HepG2 (cell line): Measurements from ENCODE around the gene GRK6. TPM values are rescaled to one million over a fixed set of nuclear protein-coding genes. Genes with fewer than 3 reads are reported as not detected.

Experiments used
- ATF1 ChIP-seq: IDR thresholded peaks from 2 replicates; pipeline ENCODE4 v1.6.1; 2016; ENCODE audit warnings: mild to moderate bottlenecking, control low read depth
- CEBPG ChIP-seq: IDR thresholded peaks from 2 replicates; pipeline ENCODE4 v1.6.1; 2016
- FOXP1 ChIP-seq, 2 experiments: fragments of 450-650 bp in 1 of 2; IDR thresholded peaks; 2 replicates each; pipeline ENCODE4 v1.6.1; 2017 to 2018; ENCODE audit warnings: antibody characterized with exemption in 1 of 2
- NR1H2 ChIP-seq: sonication (generic); formaldehyde crosslinking; IDR thresholded peaks from 2 replicates; pipeline ENCODE4 v1.8.1; 2022; ENCODE audit warnings: low read depth, missing genetic modification reagents, borderline replicate concordance
- REL ChIP-seq: sonication (generic); formaldehyde crosslinking; conservative IDR thresholded peaks from 2 replicates; pipeline ENCODE4 v1.8.0; 2022; ENCODE audit warnings: mild to moderate bottlenecking, missing genetic modification reagents, moderate library complexity
- SP2 ChIP-seq: sonication (generic); formaldehyde crosslinking; IDR thresholded peaks from 2 replicates; pipeline ENCODE4 v1.5.1; 2020; ENCODE audit warnings: mild to moderate bottlenecking, missing genetic modification reagents
- ZBTB1 ChIP-seq: sonication (generic); formaldehyde crosslinking; IDR thresholded peaks from 2 replicates; pipeline ENCODE4 v1.4.0; 2020; ENCODE audit warnings: missing genetic modification reagents, borderline replicate concordance
- ZIK1 ChIP-seq: sonication (generic); formaldehyde crosslinking; IDR thresholded peaks from 2 replicates; pipeline ENCODE4 v1.5.0; 2020; ENCODE audit warnings: mild to moderate bottlenecking, low read depth, missing genetic modification reagents, borderline replicate concordance
- ZNF317 ChIP-seq: sonication (generic); formaldehyde crosslinking; IDR thresholded peaks from 2 replicates; pipeline ENCODE4 v1.5.0; 2020; ENCODE audit warnings: mild to moderate bottlenecking, missing genetic modification reagents
- ZNF337 ChIP-seq: sonication (generic); formaldehyde crosslinking; IDR thresholded peaks from 2 replicates; pipeline ENCODE4 v1.5.1; 2020; ENCODE audit warnings: missing genetic modification reagents, low read depth, mild to moderate bottlenecking, borderline replicate concordance
- ZNF75D ChIP-seq: sonication (generic); formaldehyde crosslinking; IDR thresholded peaks from 2 replicates; pipeline ENCODE4 v1.8.1; 2023; ENCODE audit warnings: missing genetic modification reagents, mild to moderate bottlenecking, borderline replicate concordance
- polyA plus RNA-seq, 8 experiments: library from polyadenylated mRNA; depleted of rRNA in 3 of 8; stranded (reverse) in 7 of 8; unstranded in 1 of 8; fragments of >200 nt; fragmentation: Illumina TruSeq in 4 of 8; extraction: Trizol in 4 of 8; gene quantifications; 2 replicates each; pipeline versions ENCODE4 v1.2.1 to v1.2.3, GENCODE V29; 2011 to 2016; ENCODE audit warnings: low read depth in 4 of 8, missing spikeins in 1 of 8, mixed read lengths in 1 of 8; ENCODE audit not compliant: insufficient read depth in 1 of 8
- total RNA-seq, 5 experiments: library from RNA; depleted of rRNA; stranded (reverse); fragments of >200 nt; fragmentation: Illumina TruSeq; extraction: Trizol; gene quantifications; 2 replicates each; pipeline ENCODE4 v1.2.3, GENCODE V29; 2016; ENCODE audit warnings: low read depth in 1 of 5
- TF ChIP-seq, protein P1 (sequence below): sonication (generic); formaldehyde crosslinking; IDR thresholded peaks from 2 replicates; pipeline ENCODE4 v1.4.0; 2020; ENCODE audit warnings: missing genetic modification reagents, borderline replicate concordance
- TF ChIP-seq, protein P2 (sequence below): sonication (generic); formaldehyde crosslinking; IDR thresholded peaks from 2 replicates; pipeline ENCODE4 v1.8.0; 2022; ENCODE audit warnings: low read depth, missing genetic modification reagents
- TF ChIP-seq, protein P3 (sequence below): sonication (generic); formaldehyde crosslinking; IDR thresholded peaks from 2 replicates; pipeline ENCODE4 v1.9.0; 2021; ENCODE audit warnings: missing genetic modification reagents, borderline replicate concordance
- TF ChIP-seq, protein P4 (sequence below): sonication (generic); formaldehyde crosslinking; IDR thresholded peaks from 2 replicates; pipeline ENCODE4 v1.4.0; 2020; ENCODE audit warnings: missing genetic modification reagents
- TF ChIP-seq, protein P5 (sequence below): sonication (generic); formaldehyde crosslinking; IDR thresholded peaks from 2 replicates; pipeline ENCODE4 v1.4.0; 2020; ENCODE audit warnings: mild to moderate bottlenecking, missing genetic modification reagents

Gene GRK6
- total and polyA plus RNA-seq, 2 of the 13 experiments (the other 11 are each of a cell fraction or from before 2014, with no cell fraction given), result 13.2 to 19.9 TPM

DNA sequence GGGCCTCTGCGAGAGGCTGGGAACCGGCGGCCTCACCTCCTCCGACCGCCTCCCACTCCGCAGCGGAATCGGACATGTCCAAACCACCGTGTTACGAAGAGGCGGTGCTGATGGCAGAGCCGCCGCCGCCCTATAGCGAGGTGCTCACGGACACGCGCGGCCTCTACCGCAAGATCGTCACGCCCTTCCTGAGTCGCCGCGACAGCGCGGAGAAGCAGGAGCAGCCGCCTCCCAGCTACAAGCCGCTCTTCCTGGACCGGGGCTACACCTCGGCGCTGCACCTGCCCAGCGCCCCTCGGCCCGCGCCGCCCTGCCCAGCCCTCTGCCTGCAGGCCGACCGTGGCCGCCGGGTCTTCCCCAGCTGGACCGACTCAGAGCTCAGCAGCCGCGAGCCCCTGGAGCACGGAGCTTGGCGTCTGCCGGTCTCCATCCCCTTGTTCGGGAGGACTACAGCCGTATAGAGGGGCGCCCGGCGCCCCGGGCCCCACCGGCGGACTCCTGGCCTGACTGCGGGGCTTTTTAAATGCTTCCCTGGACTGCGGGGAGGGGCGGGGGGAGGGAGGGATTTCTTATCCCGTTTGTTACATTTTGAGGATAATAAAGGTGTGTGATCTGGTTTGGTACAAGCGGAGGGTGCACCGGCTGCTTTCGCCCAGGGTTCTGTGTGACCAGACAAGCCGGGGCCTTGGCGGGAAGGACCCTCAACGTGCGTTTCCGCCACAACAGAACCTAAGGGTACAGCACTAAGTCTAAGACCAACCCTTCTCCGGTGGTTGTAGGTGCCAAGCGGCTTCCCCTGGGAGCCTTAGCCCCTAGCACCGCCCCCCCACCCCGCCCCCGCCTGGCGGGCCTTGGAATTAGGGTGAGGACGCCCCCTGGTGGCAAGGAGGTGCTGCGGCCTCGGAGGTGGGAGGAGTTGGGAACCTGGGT lies 29.4 kb downstream of the GRK6 start (continued):
- TF ChIP-seq FOXP1 (IDR thresholded peaks at IDR 0.05) (no peak), FOXP1 (CRISPR knock-in tag; IDR thresholded peaks at IDR 0.05) (no peak), ZNF317 (CRISPR knock-in tag) (0 out of 2 replicates have a peak, but pooled peaks have one; percentile 28), ATF1 (no peak), ZNF75D (CRISPR knock-in tag) (no peak), REL (CRISPR knock-in tag) (peak; percentile 19; the same call in 1 of the 2 replicates), ZBTB1 (CRISPR knock-in tag) (no peak), SP2 (no peak; the same call in 1 of the 2 replicates), ZNF337 (CRISPR knock-in tag) (no peak), NR1H2 (CRISPR knock-in tag) (no peak), ZIK1 (no peak), CEBPG (CRISPR knock-in tag) (no peak)
- TF ChIP-seq, protein P1, sequence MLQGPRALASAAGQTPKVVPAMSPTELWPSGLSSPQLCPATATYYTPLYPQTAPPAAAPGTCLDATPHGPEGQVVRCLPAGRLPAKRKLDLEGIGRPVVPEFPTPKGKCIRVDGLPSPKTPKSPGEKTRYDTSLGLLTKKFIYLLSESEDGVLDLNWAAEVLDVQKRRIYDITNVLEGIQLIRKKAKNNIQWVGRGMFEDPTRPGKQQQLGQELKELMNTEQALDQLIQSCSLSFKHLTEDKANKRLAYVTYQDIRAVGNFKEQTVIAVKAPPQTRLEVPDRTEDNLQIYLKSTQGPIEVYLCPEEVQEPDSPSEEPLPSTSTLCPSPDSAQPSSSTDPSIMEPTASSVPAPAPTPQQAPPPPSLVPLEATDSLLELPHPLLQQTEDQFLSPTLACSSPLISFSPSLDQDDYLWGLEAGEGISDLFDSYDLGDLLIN (CRISPR knock-in tag), result no peak
- TF ChIP-seq, protein P2, sequence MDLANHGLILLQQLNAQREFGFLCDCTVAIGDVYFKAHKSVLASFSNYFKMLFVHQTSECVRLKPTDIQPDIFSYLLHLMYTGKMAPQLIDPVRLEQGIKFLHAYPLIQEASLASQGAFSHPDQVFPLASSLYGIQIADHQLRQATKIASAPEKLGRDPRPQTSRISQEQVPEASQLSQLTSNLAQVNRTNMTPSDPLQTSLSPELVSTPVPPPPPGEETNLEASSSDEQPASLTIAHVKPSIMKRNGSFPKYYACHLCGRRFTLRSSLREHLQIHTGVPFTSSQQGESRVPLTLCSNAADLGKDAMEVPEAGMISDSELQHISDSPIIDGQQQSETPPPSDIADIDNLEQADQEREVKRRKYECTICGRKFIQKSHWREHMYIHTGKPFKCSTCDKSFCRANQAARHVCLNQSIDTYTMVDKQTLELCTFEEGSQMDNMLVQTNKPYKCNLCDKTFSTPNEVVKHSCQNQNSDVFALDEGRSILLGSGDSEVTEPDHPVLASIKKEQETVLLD (CRISPR knock-in tag), result no peak
- TF ChIP-seq, protein P3, sequence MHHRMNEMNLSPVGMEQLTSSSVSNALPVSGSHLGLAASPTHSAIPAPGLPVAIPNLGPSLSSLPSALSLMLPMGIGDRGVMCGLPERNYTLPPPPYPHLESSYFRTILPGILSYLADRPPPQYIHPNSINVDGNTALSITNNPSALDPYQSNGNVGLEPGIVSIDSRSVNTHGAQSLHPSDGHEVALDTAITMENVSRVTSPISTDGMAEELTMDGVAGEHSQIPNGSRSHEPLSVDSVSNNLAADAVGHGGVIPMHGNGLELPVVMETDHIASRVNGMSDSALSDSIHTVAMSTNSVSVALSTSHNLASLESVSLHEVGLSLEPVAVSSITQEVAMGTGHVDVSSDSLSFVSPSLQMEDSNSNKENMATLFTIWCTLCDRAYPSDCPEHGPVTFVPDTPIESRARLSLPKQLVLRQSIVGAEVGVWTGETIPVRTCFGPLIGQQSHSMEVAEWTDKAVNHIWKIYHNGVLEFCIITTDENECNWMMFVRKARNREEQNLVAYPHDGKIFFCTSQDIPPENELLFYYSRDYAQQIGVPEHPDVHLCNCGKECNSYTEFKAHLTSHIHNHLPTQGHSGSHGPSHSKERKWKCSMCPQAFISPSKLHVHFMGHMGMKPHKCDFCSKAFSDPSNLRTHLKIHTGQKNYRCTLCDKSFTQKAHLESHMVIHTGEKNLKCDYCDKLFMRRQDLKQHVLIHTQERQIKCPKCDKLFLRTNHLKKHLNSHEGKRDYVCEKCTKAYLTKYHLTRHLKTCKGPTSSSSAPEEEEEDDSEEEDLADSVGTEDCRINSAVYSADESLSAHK (CRISPR knock-in tag), result no peak
- TF ChIP-seq, protein P4, sequence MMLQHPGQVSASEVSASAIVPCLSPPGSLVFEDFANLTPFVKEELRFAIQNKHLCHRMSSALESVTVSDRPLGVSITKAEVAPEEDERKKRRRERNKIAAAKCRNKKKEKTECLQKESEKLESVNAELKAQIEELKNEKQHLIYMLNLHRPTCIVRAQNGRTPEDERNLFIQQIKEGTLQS (CRISPR knock-in tag), result no peak
- TF ChIP-seq, protein P5, sequence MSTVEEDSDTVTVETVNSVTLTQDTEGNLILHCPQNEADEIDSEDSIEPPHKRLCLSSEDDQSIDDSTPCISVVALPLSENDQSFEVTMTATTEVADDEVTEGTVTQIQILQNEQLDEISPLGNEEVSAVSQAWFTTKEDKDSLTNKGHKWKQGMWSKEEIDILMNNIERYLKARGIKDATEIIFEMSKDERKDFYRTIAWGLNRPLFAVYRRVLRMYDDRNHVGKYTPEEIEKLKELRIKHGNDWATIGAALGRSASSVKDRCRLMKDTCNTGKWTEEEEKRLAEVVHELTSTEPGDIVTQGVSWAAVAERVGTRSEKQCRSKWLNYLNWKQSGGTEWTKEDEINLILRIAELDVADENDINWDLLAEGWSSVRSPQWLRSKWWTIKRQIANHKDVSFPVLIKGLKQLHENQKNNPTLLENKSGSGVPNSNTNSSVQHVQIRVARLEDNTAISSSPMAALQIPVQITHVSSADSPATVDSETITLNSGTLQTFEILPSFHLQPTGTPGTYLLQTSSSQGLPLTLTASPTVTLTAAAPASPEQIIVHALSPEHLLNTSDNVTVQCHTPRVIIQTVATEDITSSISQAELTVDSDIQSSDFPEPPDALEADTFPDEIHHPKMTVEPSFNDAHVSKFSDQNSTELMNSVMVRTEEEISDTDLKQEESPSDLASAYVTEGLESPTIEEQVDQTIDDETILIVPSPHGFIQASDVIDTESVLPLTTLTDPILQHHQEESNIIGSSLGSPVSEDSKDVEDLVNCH (CRISPR knock-in tag), result no peak
